ENCODE measurements around the gene MICALL1. TPM values are rescaled to one million over a fixed set of nuclear protein-coding genes. Genes with fewer than 3 reads are reported as not detected.
A peak's percentile ranks its signal among the peaks of the same experiment; 100 is the strongest.

The MICALL1 gene
- total and polyA plus RNA-seq, 2 of the 13 experiments (the other 11 are each of a cell fraction or from before 2014, with no cell fraction given) = 7.6 to 10.6 TPM

DNA sequence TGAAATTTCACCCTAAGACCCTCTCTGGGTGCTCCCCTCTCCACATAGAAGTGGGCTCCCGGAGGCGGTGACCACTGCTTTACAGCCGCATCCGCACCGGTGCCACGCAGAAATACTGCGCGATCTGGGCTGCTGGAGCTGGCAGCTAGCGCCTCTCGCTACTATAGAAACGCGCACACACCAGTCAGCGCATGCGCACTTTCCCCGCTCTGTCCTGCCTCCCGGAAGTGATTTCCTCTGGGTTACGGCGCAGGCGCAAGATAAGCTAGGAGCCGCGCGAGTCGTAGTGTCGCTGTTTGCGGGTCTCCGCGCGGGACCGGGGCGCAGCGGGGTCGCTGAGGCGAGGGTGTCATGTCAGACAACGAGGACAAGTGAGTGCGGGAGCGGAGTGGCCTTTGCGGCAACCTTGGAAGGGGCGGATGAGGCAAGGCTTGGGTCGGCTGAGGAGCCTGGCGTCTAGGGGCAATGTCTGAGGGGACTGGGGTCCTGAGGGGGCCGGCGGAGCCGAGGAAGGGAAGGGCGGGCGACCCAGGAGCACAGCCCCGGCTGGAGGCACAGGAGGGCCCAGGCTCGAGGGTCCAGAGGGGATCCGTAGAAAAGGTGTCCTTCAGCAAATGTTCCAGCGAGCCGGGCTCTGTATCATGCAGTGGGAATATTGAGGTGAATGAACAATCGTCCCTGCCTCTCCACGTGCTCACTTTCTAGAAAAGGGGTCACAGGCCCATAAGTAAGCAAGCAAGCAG lies 47.5 kb downstream of the MICALL1 start, which contains the start of the genes C22orf23 and POLR2F (continued):
- TF ChIP-seq TRAFD1 (CRISPR knock-in tag; IDR thresholded peaks at IDR 0.05; ENCODE audit: borderline replicate concordance) = no peak
- peak; percentile 54; the same call in 1 of the 2 replicates for TF ChIP-seq RFXAP (CRISPR knock-in tag; IDR thresholded peaks at IDR 0.05; ENCODE audit: borderline replicate concordance)
- TF ChIP-seq FOSL2 (CRISPR knock-in tag; IDR thresholded peaks at IDR 0.05) = peak; percentile 39
- TF ChIP-seq MAF1 (CRISPR knock-in tag; IDR thresholded peaks at IDR 0.05; ENCODE audit: borderline replicate concordance) = peak; percentile 19; the same call in 1 of the 2 replicates
- peak; percentile 27 for TF ChIP-seq IKZF4 (CRISPR knock-in tag; IDR thresholded peaks at IDR 0.05; ENCODE audit: borderline replicate concordance, low read depth, not compliant biosample characterization)
- TF ChIP-seq ZNF784 (CRISPR knock-in tag; IDR thresholded peaks at IDR 0.05; ENCODE audit: borderline replicate concordance) = peak; percentile 61; the same call in 1 of the 2 replicates
- 0 out of 2 replicates have a peak, but pooled peaks have one; percentile 39 for TF ChIP-seq POGK (CRISPR knock-in tag; conservative IDR thresholded peaks at IDR 0.05)
- peak; percentile 59; the same call in 1 of the 2 replicates for TF ChIP-seq ZNF335 (CRISPR knock-in tag; IDR thresholded peaks at IDR 0.05)
- peak; percentile 43; the same call in 1 of the 2 replicates for TF ChIP-seq NFKB2 (CRISPR knock-in tag; IDR thresholded peaks at IDR 0.05; ENCODE audit: borderline replicate concordance)
- TF ChIP-seq ZNF614 (CRISPR knock-in tag; IDR thresholded peaks at IDR 0.05; ENCODE audit: borderline replicate concordance) = peak; percentile 62; the same call in 1 of the 2 replicates
- TF ChIP-seq ZNF737 (CRISPR knock-in tag; IDR thresholded peaks at IDR 0.05; ENCODE audit: borderline replicate concordance) = no peak
- peak; percentile 35; the same call in 1 of the 2 replicates for TF ChIP-seq CAMTA2 (CRISPR knock-in tag; IDR thresholded peaks at IDR 0.05; ENCODE audit: borderline replicate concordance)
- peak; percentile 20; the same call in 1 of the 2 replicates for TF ChIP-seq SRY (CRISPR knock-in tag; IDR thresholded peaks at IDR 0.05)
- TF ChIP-seq, protein P1, sequence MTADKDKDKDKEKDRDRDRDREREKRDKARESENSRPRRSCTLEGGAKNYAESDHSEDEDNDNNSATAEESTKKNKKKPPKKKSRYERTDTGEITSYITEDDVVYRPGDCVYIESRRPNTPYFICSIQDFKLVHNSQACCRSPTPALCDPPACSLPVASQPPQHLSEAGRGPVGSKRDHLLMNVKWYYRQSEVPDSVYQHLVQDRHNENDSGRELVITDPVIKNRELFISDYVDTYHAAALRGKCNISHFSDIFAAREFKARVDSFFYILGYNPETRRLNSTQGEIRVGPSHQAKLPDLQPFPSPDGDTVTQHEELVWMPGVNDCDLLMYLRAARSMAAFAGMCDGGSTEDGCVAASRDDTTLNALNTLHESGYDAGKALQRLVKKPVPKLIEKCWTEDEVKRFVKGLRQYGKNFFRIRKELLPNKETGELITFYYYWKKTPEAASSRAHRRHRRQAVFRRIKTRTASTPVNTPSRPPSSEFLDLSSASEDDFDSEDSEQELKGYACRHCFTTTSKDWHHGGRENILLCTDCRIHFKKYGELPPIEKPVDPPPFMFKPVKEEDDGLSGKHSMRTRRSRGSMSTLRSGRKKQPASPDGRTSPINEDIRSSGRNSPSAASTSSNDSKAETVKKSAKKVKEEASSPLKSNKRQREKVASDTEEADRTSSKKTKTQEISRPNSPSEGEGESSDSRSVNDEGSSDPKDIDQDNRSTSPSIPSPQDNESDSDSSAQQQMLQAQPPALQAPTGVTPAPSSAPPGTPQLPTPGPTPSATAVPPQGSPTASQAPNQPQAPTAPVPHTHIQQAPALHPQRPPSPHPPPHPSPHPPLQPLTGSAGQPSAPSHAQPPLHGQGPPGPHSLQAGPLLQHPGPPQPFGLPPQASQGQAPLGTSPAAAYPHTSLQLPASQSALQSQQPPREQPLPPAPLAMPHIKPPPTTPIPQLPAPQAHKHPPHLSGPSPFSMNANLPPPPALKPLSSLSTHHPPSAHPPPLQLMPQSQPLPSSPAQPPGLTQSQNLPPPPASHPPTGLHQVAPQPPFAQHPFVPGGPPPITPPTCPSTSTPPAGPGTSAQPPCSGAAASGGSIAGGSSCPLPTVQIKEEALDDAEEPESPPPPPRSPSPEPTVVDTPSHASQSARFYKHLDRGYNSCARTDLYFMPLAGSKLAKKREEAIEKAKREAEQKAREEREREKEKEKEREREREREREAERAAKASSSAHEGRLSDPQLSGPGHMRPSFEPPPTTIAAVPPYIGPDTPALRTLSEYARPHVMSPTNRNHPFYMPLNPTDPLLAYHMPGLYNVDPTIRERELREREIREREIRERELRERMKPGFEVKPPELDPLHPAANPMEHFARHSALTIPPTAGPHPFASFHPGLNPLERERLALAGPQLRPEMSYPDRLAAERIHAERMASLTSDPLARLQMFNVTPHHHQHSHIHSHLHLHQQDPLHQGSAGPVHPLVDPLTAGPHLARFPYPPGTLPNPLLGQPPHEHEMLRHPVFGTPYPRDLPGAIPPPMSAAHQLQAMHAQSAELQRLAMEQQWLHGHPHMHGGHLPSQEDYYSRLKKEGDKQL (CRISPR knock-in tag; IDR thresholded peaks at IDR 0.05; ENCODE audit: low read depth) = 0 out of 2 replicates have a peak, but pooled peaks have one; percentile 15
- TF ChIP-seq CSRNP1 (CRISPR knock-in tag; IDR thresholded peaks at IDR 0.05) = 0 out of 2 replicates have a peak, but pooled peaks have one; percentile 25
